A673 (cell line): ENCODE data around the gene GNAZ. TPM values are rescaled to one million over a fixed set of nuclear protein-coding genes. Genes with fewer than 3 reads are reported as not detected.

Experiments used
- BruUV-seq: library from RNA; stranded (reverse); fragments of 400-500 nt; replicated peaks from 2 replicates; lab custom pipeline; 2021; lab: Mats Ljungman, UMichigan
- CTCF ChIA-PET: fragments of 300-600 bp; sonication (Branson Sonifier 250); formaldehyde crosslinking; loops from one replicate; lab custom pipeline; 2022; ENCODE audit warnings: antibody characterized with exemption; lab: Charles Lee
- POLR2A ChIA-PET: fragments of 300-600 bp; sonication (Branson Sonifier 250); formaldehyde crosslinking; loops from one replicate; lab custom pipeline; 2022; ENCODE audit warnings: antibody characterized with exemption; ENCODE audit not compliant: low non-redundant PET; lab: Charles Lee
- DNase-seq: peaks from one replicate; pipeline ENCODE4 v3.0.0-alpha.2; 2015; ENCODE audit warnings: low spot score
- H3K27ac ChIP-seq: fragments of 200-600 bp; sonication (generic); 2 replicates; pipeline ENCODE4 v1.5.1; 2016; ENCODE audit warnings: mixed run types, low read depth, mild to moderate bottlenecking, mixed read lengths, antibody characterized with exemption, low read length; ENCODE audit not compliant: poor library complexity, severe bottlenecking
- H3K27me3 ChIP-seq: fragments of 200-600 bp; sonication (generic); replicated peaks from 2 replicates; pipeline ENCODE4 v1.6.1; 2017; ENCODE audit warnings: mixed run types, low read depth, mild to moderate bottlenecking, mixed read lengths, antibody characterized with exemption, low read length; ENCODE audit not compliant: insufficient read depth, poor library complexity
- H3K36me3 ChIP-seq: fragments of 200-600 bp; sonication (generic); 2 replicates; pipeline ENCODE4 v1.6.1; 2016; ENCODE audit warnings: mixed run types, mild to moderate bottlenecking, mixed read lengths, antibody characterized with exemption, low read length; ENCODE audit not compliant: insufficient read depth, poor library complexity, severe bottlenecking
- H3K4me1 ChIP-seq: fragments of 200-600 bp; sonication (generic); 2 replicates; pipeline ENCODE4 v1.6.1; 2017; ENCODE audit warnings: mixed run types, mild to moderate bottlenecking, mixed read lengths, antibody characterized with exemption, low read length; ENCODE audit not compliant: insufficient read depth, poor library complexity, severe bottlenecking
- H3K4me3 ChIP-seq: fragments of 200-600 bp; sonication (generic); 2 replicates; pipeline ENCODE4 v1.5.1; 2016; ENCODE audit warnings: low read depth, mixed run types, mild to moderate bottlenecking, mixed read lengths, low read length; ENCODE audit not compliant: poor library complexity, severe bottlenecking
- H3K9me3 ChIP-seq: fragments of 200-600 bp; sonication (generic); 2 replicates; pipeline ENCODE4 v1.6.1; 2016; ENCODE audit warnings: mixed run types, low read depth, mild to moderate bottlenecking, mixed read lengths, antibody characterized with exemption, low read length; ENCODE audit not compliant: poor library complexity, severe bottlenecking
- CTCF ChIP-seq: fragments of 300-800, 200-600 bp; sonication (generic); conservative IDR thresholded peaks from 2 replicates; pipeline ENCODE4 v1.5.1; 2017; ENCODE audit warnings: low read depth, mild to moderate bottlenecking, antibody characterized with exemption, low read length, moderate library complexity, mixed read lengths
- EZH2 ChIP-seq: fragments of 200-600 bp; sonication (generic); IDR thresholded peaks from 2 replicates; pipeline ENCODE4 v1.6.1; 2017; ENCODE audit warnings: borderline replicate concordance, low read depth, mild to moderate bottlenecking, mixed read lengths, antibody characterized with exemption, low read length; ENCODE audit not compliant: poor library complexity, severe bottlenecking
- intact Hi-C: fragments of 100-400 bp; cut with micrococcal nuclease; formaldehyde crosslinking; loops from one replicate; pipeline ENCODE4 v1.10.0; 2022; ENCODE audit not compliant: unreplicated experiment
- total RNA-seq: library from RNA; stranded (reverse); gene quantifications from 2 replicates; pipeline ENCODE4 v1.2.3, GENCODE V29; 2021

The GNAZ gene
- total RNA-seq, 1 experiment from 2014 or later, result 5.1 TPM

GRCh38 chr22:23113067-23113846 lies 42.9 kb downstream of the GNAZ start:
- DNase-seq, result peak; percentile 61
- POLR2A ChIA-PET, result no interaction called here
- no peak overlapping the region for H3K4me3 ChIP-seq
- BruUV-seq, result no TSS peak
- intact Hi-C loops, result no loop called here
- H3K4me1 ChIP-seq, result peaks cover 6% of the 10 kb centered on the region
- H3K36me3 ChIP-seq, result no peaks in the 10 kb centered on the region
- CTCF ChIA-PET, result no interaction called here
- no peaks in the 10 kb centered on the region for H3K9me3 ChIP-seq
- no peak overlapping the region for H3K27ac ChIP-seq
- no peak for TF ChIP-seq CTCF
- H3K27me3 ChIP-seq, result no peaks in the 10 kb centered on the region

GRCh38 chr22:23113847-23114720 lies 43.8 kb downstream of the GNAZ start:
- Histone ChIP-seq H3K27ac (no peak overlapping the region), H3K36me3 (no peaks in the 10 kb centered on the region), H3K4me1 (peaks cover 6% of the 10 kb centered on the region), H3K27me3 (no peaks in the 10 kb centered on the region), H3K4me3 (no peak overlapping the region), H3K9me3 (no peaks in the 10 kb centered on the region)
- ChIA-PET CTCF (interaction anchor here (0.5 kb wide), 1 partner anchor 160 kb away, joined by 4 read pairs; no protein-coding TSS in a partner anchor), POLR2A (no interaction called here)
- intact Hi-C loops, result no loop called here
- TF ChIP-seq EZH2, result no peak
- TF ChIP-seq CTCF, result no peak
- DNase-seq, result no peak
- BruUV-seq, result no TSS peak

- intact Hi-C loops, result no loop called here
- no peaks in the 10 kb centered on the region for H3K36me3 ChIP-seq
Measured at GRCh38 chr22:23114721-23115020, 44.4 kb downstream of the GNAZ start.

More at GRCh38 chr22:23114721-23115020, 44.4 kb downstream of the GNAZ start:
- DNase-seq, result no peak
- H3K4me3 ChIP-seq, result no peak overlapping the region
- BruUV-seq, result no TSS peak
- ChIA-PET POLR2A (no interaction called here), CTCF (interaction anchor here (0.5 kb wide), 1 partner anchor 160 kb away, joined by 4 read pairs; no protein-coding TSS in a partner anchor)
- no peaks in the 10 kb centered on the region for H3K27me3 ChIP-seq
- peaks cover 6% of the 10 kb centered on the region for H3K4me1 ChIP-seq
- TF ChIP-seq EZH2 (no peak), CTCF (no peak)
- no peak overlapping the region for H3K27ac ChIP-seq
- no peaks in the 10 kb centered on the region for H3K9me3 ChIP-seq
